GM19397 (cell line): Measurements from ENCODE around the gene FAM107B.
"Not testable (repeated sequence)": the region's sequence is repeated elsewhere in the genome, so short reads cannot be mapped to it uniquely, and the experiment has no call there.

Experiments used
- ATAC-seq: cut with Tn5 transposase; IDR thresholded peaks from one replicate; pipeline ENCODE4 v1.9.1; 2021; ENCODE audit warnings: mild to moderate bottlenecking, moderate library complexity; ENCODE audit not compliant: unreplicated experiment

FAM107B gene

GRCh38 chr10:14774797-14775196 is at the start of gene FAM107B:
Gene FAM107B (minus strand): TSS chr10:14774897. CDS start chr10:14774663, 234 bp downstream.
- ATAC-seq, result no peak

DNA sequence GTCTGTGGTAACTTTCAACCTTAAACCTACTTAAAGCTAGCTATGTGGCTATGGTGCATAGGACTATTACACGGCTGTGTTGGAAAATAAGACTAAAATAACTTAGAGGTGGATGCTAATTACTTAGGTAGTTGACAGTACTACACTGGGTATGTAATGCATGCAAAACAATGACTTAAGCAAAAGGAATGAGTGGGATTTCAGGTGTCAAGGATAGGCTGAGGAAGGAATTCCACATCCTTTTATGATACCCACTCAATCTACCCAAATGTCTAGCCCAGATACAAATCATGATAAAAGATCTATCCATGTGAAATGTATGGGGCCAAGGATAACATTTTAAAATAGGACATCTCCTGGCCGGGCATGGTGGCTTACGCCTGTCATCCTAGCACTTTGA is 49.3 kb upstream of the FAM107B start:
- no peak for ATAC-seq

DNA sequence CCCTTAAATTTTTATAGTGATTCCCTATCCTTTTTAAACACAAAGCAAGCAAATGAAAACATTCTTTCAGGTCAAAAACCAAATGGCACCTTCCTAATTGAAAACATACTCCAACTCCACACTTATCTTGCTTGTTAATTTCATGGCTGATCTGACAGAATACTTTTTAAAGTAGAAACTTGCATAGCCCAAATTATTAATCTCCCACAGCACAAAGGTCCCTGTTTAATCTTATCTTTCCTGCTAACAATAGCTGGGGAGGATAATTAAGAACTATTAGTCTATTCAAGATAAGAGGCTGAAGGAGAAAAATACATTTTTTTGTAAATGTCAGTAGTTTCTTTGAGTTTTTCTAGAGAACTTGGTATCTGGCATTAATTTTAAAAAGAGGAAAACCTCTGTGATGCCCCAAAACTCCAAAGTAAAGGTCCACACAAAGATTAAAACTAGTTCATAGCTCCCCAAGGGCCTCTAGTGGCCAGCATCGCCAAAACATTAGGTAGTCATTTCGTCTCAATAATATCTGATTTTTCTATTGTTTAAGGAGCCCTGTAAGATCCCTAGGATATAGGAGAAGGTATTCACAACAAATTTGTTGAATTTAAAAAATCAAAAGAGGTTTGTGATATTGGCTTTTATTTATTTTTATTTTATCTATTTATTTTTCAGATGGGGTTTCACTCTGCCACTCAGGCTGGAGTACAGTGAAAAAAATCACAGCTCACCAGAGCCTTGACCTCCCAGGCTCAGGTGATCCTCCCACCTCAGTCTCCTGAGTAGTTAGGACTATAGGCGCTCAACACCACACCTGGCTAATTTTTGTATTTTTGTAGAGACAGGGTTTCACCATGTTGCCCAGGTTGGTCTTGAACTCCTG is 48.4 kb upstream of the FAM107B start:
- no peak for ATAC-seq

DNA sequence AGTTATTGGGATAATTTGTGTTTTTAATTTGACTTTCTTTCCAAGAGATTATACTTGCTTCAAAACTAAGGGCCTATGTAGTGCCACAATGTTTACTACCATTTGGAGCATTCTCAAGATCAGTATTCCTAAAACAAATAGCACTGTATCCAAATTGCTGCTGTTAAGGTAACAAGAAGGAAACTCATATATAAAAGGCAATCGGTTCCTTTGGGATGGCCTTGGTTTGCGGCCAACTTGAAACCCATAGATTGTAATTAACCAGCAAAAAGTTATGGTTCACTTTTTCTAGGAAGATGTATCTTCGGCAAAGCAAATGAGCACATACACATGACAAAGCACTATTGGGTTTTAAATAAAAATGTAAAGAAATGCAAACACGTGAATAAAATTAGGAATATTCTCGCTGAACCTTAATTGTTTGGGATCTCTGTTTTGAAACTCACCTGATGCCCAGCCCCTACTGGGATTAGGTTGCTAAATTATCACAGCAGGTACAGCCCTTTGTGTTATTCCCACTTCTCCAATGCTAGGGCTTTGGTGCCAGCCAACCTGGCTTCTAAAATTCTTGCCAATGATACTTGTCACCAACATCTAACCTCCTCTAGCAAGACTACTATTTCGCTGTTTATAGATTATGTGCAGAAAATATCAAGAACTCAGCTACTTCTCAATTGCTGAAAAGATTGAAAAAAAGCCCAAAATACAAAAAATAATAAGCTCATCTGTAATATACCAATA is 47.1 kb upstream of the FAM107B start:
- ATAC-seq, result no peak

DNA sequence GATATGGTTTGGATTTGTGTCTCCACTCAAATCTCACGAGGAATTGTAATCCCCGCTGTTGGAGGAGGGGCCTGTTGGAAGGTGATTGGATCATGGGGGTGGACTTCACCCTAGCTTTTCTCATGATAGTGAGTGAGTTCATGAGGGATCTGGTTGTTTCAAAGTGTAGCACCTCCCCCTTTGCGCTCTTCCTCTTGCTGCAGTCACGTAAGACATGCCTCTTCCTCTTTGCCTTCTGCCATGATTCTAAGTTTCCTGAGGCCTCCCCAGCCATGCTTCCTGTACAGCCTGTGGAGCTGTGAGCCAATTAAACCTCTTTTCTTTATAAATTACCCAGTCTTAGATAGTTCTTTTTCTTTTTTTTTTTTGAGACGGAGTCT is 46.1 kb upstream of the FAM107B start:
- ATAC-seq, result no peak

GRCh38 chr10:14820010-14820774 is 45.5 kb upstream of the FAM107B start:
- no peak for ATAC-seq

DNA sequence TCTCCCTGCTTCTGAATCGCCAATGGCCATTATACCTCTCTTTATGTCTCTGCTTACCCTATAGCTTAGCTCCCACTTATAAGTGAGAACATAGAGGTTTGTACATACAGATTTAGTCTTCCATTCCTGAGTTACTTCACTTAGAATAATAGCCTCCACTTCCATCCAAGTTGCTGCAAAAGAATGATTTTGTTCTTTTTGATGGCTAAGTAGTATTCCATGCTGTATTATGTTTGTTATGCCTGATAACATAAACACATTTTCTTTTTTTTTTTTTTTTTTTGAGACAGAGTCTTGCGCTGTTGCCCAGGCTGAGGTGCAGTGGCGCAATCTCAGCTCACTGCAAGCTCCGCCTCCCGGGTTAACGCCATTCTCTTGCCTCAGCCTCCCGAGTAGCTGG is 42.0 kb upstream of the FAM107B start:
- not testable (repeated sequence) for ATAC-seq

- no peak for ATAC-seq
These were observed 41.0 kb upstream of the FAM107B start for GRCh38 chr10:14815681-14816080.

DNA sequence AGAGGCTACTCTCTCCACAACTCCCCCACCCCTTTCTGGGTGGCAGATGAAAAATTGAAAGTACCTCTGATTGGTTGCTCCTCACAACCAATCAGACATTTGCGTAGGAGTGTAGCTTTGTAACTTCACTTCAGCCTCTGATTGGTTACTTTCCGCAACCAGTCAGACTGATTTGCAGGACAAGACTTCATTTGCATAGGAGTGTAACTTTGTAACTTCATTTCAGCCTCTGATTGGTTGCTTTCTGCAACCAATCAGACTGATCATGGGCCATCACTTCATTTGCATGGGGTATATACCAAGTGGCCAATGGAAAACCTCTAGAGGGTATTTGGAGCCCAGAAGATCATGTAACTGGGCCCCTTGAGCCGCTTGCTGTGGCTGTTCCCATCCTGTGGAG is 37.6 kb upstream of the FAM107B start:
- no peak for ATAC-seq

GRCh38 chr10:14810969-14811953 is 36.6 kb upstream of the FAM107B start:
- no peak for ATAC-seq

DNA sequence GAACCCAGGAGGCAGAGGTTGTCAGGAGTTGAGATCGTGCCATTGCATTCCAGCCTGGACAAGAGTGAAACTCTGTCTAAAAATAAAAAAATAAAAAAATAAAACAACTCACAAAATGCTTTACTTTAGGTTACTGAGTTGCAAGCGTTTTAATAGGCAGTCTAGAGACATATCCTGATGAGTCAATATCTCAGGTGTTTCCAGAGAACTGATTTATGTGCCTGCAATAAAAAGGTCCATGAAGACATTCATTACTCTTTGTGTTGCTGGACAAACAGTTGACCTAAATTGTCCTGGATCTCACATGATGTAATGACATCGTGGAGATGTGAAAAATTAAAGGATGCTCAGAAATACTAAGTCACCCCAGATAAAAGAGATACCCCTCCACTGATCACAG is 31.6 kb upstream of the FAM107B start:
- ATAC-seq, result no peak

- no peak for ATAC-seq
These were observed 29.1 kb upstream of the FAM107B start for GRCh38 chr10:14803827-14804226.

- ATAC-seq, result no peak
These were observed 27.0 kb upstream of the FAM107B start for GRCh38 chr10:14801723-14802122.

GRCh38 chr10:14800397-14800796 is 25.7 kb upstream of the FAM107B start:
- ATAC-seq, result no peak

DNA sequence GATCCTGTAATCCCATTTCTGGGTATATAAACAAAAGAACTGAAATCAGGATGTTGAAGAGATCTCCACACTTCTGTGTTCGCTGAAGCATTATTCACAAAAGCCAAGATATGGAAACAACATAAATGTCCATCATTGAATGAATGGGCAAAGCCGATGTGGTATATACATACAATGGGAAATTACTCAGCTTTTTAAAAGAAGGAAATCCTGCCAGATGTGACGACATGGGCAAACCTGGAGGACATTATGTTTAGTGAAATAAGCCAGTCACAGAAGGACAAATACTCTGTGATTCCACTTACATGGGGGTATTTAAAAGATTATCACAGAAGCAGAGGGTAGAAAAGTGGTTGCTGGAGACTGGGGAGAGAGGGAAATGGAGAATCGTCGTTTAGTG is 23.9 kb upstream of the FAM107B start:
- no peak for ATAC-seq

- no peak for ATAC-seq
These were observed 13.2 kb upstream of the FAM107B start for GRCh38 chr10:14787938-14788337.

DNA sequence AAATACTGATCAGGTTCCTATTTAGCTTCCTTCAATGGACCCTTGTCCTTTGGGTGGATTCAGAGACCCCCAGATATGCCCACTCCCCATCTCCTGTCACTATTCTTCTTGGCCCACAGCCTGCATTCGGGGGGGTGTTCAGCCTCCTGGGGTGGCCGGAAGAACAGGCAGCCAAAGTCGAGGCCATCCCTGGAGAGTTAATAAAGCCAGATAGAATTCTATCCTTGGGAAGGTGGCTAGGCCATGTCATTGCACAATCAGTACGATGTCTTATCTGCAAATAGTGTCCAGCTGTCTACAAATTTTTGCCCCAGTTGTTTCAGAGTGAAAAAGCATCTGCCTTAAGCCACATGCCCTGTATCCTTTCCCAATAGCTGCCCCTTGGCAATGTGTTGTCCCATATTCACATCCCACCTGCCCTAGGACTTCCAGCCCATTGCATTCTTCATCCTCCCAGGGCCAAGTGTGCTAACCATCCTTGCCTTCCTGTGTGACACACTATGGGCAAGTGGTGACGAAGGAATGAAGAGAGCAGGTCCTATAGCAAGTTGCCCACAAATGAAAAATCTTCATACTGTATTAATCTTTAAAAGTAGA is 9.9 kb upstream of the FAM107B start:
- ATAC-seq, result no peak

- ATAC-seq, result no peak
These were observed 8.1 kb upstream of the FAM107B start for GRCh38 chr10:14782691-14783363.

GRCh38 chr10:14781763-14782162 is 7.1 kb upstream of the FAM107B start:
- ATAC-seq, result no peak
